CD4-positive, alpha-beta T cell (primary cell): ENCODE results near the gene CARM1. TPM values are rescaled to one million over a fixed set of nuclear protein-coding genes. Genes with fewer than 3 reads are reported as not detected.
A peak's percentile ranks its signal among the peaks of the same experiment; 100 is the strongest.

Experiments
- ATAC-seq: fragments of 200-7000 bp; cut with Tn5 transposase; one replicate; pipeline ENCODE4 v1.10.0; 2022; ENCODE audit warnings: mild to moderate bottlenecking; ENCODE audit not compliant: poor library complexity
- CTCF ChIA-PET: fragments of 350-600 bp; sonication (Branson Sonifier 250); formaldehyde crosslinking; loops from one replicate; lab custom pipeline; 2021; ENCODE audit warnings: antibody characterized with exemption, inconsistent platforms; lab: Charles Lee
- POLR2A ChIA-PET: fragments of 350-600 bp; sonication (Branson Sonifier 250); formaldehyde crosslinking; loops from one replicate; lab custom pipeline; 2021; ENCODE audit warnings: antibody characterized with exemption, inconsistent platforms; lab: Charles Lee
- DNase-seq, 14 experiments: peaks; one replicate each; pipeline ENCODE4 v3.0.0-alpha.2; 2013 to 2020; ENCODE audit warnings: mixed read lengths in 2 of 14
- H3K27ac ChIP-seq, 2 donors: one replicate each; pipeline versions ENCODE4 v1.5.1 to v1.7.0; 2013; ENCODE audit warnings: low read length in 2 of 2, low read depth in 1 of 2, mild to moderate bottlenecking in 1 of 2
- H3K27me3 ChIP-seq, 2 experiments: 1 replicate in 1 of 2; 2 replicates in 1 of 2; pipeline versions ENCODE4 v1.6.1 to v1.7.0; 2013; ENCODE audit warnings: low read length in 2 of 2, control low read depth in 1 of 2, mild to moderate bottlenecking in 1 of 2, moderate library complexity in 1 of 2; ENCODE audit not compliant: insufficient read depth in 2 of 2, control insufficient read depth in 1 of 2
- H3K36me3 ChIP-seq: one replicate; pipeline ENCODE4 v1.6.1; 2013; ENCODE audit warnings: low read length, control low read depth; ENCODE audit not compliant: insufficient read depth
- H3K4me1 ChIP-seq: one replicate; pipeline ENCODE4 v1.6.1; 2013; ENCODE audit warnings: low read length, control low read depth; ENCODE audit not compliant: insufficient read depth
- H3K4me3 ChIP-seq: one replicate; pipeline ENCODE4 v1.5.1; 2013; ENCODE audit warnings: mild to moderate bottlenecking, low read length, moderate library complexity
- H3K9me3 ChIP-seq, 2 experiments: 1 replicate in 1 of 2; 2 replicates in 1 of 2; pipeline versions ENCODE4 v1.6.1 to v1.7.0; 2013; ENCODE audit warnings: low read length in 2 of 2, mild to moderate bottlenecking in 2 of 2, control low read depth in 1 of 2, moderate library complexity in 1 of 2; ENCODE audit not compliant: control insufficient read depth in 1 of 2, insufficient read depth in 1 of 2
- H3K27ac Mint-ChIP-seq: one replicate; pipeline ENCODE4 v1.8.0; 2020; ENCODE audit warnings: mixed read lengths
- H3K27me3 Mint-ChIP-seq: one replicate; pipeline ENCODE4 v1.8.0; 2021; ENCODE audit warnings: mixed read lengths
- H3K36me3 Mint-ChIP-seq: one replicate; pipeline ENCODE4 v1.8.0; 2021; ENCODE audit warnings: low read depth, mixed read lengths
- H3K4me1 Mint-ChIP-seq: one replicate; pipeline ENCODE4 v1.8.0; 2021; ENCODE audit warnings: low read depth, mixed read lengths
- H3K4me3 Mint-ChIP-seq: one replicate; pipeline ENCODE4 v1.8.0; 2020; ENCODE audit warnings: mild to moderate bottlenecking, mixed read lengths
- H3K9me3 Mint-ChIP-seq: one replicate; pipeline ENCODE4 v1.8.0; 2020; ENCODE audit warnings: mixed read lengths
- intact Hi-C, 2 experiments: fragments of 100-400 bp; cut with DNase I in 1 of 2; cut with micrococcal nuclease in 1 of 2; formaldehyde crosslinking; loops; one replicate each; pipeline versions ENCODE4 v1.15.1 to v1.9.0; 2023 to 2025; cut with DNase I, micrococcal nuclease
- total RNA-seq, 174 experiments: library from RNA in 2 of 174; stranded (reverse) in 2 of 174; gene quantifications; one replicate each; pipeline ENCODE4 v1.2.3 and lab custom pipeline; 2021 to 2026
- TF ChIP-seq, protein P1 (sequence below): fragments of 200-600 bp; IDR thresholded peaks from one replicate; pipeline ENCODE4 v1.8.0; 2022; ENCODE audit warnings: antibody characterized with exemption, mild to moderate bottlenecking

Gene CARM1
- total RNA-seq, 2 experiments from 2014 or later: 17.5 to 18.0 TPM

DNA sequence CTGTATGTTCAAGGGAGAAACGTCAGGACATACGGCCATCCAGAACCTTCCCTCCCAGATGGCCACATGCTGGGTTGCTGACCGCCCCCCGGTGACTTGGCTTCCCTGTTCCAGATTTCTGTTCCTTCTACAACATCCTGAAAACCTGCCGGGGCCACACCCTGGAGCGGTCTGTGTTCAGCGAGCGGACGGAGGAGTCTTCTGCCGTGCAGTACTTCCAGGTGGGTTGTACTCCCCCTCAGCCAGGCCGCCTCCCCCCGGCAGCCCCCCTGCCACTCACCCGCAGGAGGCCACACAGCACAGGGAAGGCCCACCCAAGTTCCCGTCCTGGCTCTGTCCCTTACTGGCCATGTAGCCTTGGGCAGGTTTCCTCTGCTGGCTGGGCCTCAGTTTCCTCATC lies 36.6 kb downstream of the CARM1 start:
- Histone ChIP-seq H3K9me3 (no peaks in the 10 kb centered on the region), H3K4me1 (no peaks in the 10 kb centered on the region), H3K4me3 (no peak overlapping the region), H3K36me3 (peaks cover 29% of the 10 kb centered on the region), H3K27me3 (no peaks in the 10 kb centered on the region), H3K27ac (no peak overlapping the region)
- intact Hi-C loops: no loop called here
- ChIA-PET CTCF (no interaction called here), POLR2A (no interaction called here)
- DNase-seq: no peak
- TF ChIP-seq, protein P1, sequence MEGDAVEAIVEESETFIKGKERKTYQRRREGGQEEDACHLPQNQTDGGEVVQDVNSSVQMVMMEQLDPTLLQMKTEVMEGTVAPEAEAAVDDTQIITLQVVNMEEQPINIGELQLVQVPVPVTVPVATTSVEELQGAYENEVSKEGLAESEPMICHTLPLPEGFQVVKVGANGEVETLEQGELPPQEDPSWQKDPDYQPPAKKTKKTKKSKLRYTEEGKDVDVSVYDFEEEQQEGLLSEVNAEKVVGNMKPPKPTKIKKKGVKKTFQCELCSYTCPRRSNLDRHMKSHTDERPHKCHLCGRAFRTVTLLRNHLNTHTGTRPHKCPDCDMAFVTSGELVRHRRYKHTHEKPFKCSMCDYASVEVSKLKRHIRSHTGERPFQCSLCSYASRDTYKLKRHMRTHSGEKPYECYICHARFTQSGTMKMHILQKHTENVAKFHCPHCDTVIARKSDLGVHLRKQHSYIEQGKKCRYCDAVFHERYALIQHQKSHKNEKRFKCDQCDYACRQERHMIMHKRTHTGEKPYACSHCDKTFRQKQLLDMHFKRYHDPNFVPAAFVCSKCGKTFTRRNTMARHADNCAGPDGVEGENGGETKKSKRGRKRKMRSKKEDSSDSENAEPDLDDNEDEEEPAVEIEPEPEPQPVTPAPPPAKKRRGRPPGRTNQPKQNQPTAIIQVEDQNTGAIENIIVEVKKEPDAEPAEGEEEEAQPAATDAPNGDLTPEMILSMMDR: no peak
- no peak for ATAC-seq
- Mint-ChIP-seq H3K9me3 (peaks cover 3% of the 10 kb centered on the region), H3K36me3 (peaks cover 25% of the 10 kb centered on the region), H3K27ac (no peak overlapping the region), H3K4me1 (no peaks in the 10 kb centered on the region), H3K4me3 (no peak overlapping the region), H3K27me3 (no peaks in the 10 kb centered on the region)

DNA sequence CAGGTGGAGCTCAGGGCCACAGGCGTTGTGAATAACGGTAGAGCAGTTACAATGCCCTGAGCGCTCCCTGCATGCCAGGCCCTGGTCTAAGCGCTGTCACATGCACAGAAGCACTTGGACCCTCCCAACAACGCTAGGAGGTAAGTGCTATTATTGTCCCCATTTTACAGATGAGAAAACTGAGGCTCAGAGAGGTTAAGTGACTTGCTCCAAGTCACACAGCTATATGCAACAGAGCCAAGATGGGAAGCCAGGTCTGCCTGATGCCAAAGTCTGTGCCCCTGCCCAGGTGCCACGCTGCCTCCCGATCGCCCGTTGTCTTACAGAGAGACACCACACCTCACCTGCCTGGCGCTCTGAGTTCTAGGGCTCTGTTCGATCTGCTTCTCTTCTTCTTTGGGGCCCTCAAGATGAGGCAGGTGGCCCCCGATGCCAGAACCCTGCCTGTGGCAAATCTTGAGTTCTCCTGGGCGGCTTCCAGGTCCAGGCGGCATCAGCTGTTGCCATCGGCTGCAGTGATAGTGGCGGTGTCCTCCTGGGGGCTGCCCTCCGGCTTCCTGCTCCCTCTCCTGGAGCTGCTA lies 37.1 kb downstream of the CARM1 start:
- Mint-ChIP-seq H3K36me3 (peaks cover 20% of the 10 kb centered on the region), H3K4me1 (no peaks in the 10 kb centered on the region), H3K4me3 (no peak overlapping the region), H3K9me3 (no peaks in the 10 kb centered on the region), H3K27ac (no peak overlapping the region), H3K27me3 (no peaks in the 10 kb centered on the region)
- H3K36me3 ChIP-seq: peaks cover 29% of the 10 kb centered on the region
- CTCF ChIA-PET: no interaction called here
- no peaks in the 10 kb centered on the region for H3K9me3 ChIP-seq
- TF ChIP-seq, protein P1: no peak
- H3K4me1 ChIP-seq: no peaks in the 10 kb centered on the region
- intact Hi-C loops: no loop called here
- no peak for DNase-seq
- ATAC-seq: no peak
- no peak overlapping the region for H3K4me3 ChIP-seq
- no peaks in the 10 kb centered on the region for H3K27me3 ChIP-seq
- no peak overlapping the region for H3K27ac ChIP-seq
- POLR2A ChIA-PET: no interaction called here

DNA sequence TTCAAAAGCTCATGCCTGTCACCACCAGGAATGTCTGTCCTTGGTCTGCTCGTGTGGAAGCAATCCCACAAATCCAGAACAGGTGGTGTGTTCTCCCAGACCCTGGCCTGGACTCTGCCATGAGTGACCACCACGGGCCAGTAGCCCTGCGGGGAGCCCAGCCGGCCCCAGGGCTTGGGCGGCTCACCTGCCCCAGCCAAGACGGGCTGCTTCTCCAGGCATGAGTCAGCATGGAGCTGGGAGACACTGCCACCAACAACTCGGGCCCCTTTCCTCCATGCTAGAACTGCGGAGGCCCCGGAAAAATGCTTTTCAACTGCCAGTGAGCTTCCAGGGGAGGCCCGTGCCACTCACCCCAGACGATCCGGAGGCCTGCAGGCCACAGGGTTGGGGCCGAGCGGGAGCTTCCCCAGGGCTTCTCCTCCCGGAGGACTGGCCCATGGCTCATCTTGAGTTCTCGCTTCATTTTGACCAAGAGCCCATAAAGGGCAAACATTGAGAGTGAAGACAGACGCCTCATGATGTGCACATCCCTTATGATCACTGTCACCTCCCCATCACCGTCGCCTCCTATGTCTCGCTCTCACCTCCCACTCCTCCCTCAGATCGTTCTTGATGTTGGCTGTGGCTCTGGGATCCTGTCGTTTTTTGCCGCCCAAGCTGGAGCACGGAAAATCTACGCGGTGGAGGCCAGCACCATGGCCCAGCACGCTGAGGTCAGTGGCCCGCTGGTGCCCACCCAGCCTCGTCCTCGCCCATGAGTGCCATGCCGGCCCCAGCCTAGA lies 40.4 kb downstream of the CARM1 start:
- intact Hi-C loops: no loop called here
- DNase-seq (peak in 1 of 14 experiments; percentile 11), ATAC-seq (no peak)
- H3K4me3 ChIP-seq: no peak overlapping the region
- no peaks in the 10 kb centered on the region for H3K4me1 ChIP-seq
- TF ChIP-seq, protein P1: no peak
- Mint-ChIP-seq H3K9me3 (no peaks in the 10 kb centered on the region), H3K4me1 (no peaks in the 10 kb centered on the region), H3K27me3 (no peaks in the 10 kb centered on the region), H3K27ac (no peak overlapping the region), H3K4me3 (no peak overlapping the region), H3K36me3 (peaks cover 18% of the 10 kb centered on the region)
- H3K27me3 ChIP-seq: no peaks in the 10 kb centered on the region
- no peaks in the 10 kb centered on the region for H3K9me3 ChIP-seq
- ChIA-PET CTCF (no interaction called here), POLR2A (no interaction called here)
- no peak overlapping the region for H3K27ac ChIP-seq
- peaks cover 43% of the 10 kb centered on the region for H3K36me3 ChIP-seq
